Uterus (tissue), 2 donors: ENCODE measurements around the gene RAE1.

Experiments used
- CTCF ChIP-seq, 4 experiments: fragments of 200-600 bp in 2 of 4; fragments of 450-650 bp in 2 of 4; sonication (generic) in 2 of 4; IDR thresholded peaks; one replicate each; pipeline ENCODE4 v1.5.1; 2016 to 2019; ENCODE audit warnings: antibody characterized with exemption in 4 of 4, mild to moderate bottlenecking in 2 of 4, moderate library complexity in 1 of 4
- POLR2A ChIP-seq, 2 donors: fragments of 450-650 bp; IDR thresholded peaks; one replicate each; pipeline ENCODE4 v1.6.1; 2016; ENCODE audit warnings: antibody characterized with exemption in 2 of 2, mild to moderate bottlenecking in 1 of 2, moderate library complexity in 1 of 2

DNA sequence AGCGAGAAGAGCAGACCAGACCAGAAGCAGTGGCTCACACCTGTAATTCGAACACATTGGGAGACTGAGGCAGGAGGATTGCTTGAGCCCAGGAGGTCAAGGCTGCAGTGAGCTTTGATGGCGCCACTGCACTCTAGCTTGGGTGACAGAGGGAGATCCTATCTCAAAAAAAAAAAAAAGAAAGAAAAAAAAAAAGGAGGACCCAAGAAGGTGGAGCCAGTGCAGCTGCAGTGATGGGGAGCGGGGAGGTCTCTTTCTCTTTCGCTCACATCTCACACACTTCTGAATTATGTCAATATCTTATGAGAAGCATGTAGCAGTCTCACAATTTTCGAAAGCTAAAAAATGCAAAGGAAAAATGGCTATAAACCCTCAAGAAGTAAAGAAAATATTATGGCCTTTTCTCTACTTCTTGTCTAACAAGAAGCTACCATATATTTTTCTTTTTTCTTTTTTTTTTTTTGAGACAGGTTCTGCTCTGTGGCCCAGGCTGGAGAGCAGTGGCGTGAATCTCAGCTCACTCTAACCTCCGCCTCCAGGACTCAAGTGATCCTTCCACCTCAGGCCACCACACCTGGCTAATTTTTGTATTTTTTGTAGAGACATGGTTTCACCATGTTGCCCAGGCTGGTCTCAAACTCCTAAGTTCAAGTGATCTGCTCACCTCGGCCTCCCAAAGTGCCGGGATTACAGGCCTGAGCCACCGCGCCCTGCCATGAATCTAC lies 25.3 kb upstream of the RAE1 start:
- TF ChIP-seq CTCF (IDR thresholded peaks at IDR 0.05) (no peak), POLR2A (IDR thresholded peaks at IDR 0.05) (no peak)
